Activated CD4-positive, alpha-beta T cell treated with anti-CD3 and anti-CD28 coated beads, Interleukin-2, amount 50 U/mL, for 1 hour (primary cell): ENCODE data around the gene SRC.
"Not testable (repeated sequence)": the region's sequence is repeated elsewhere in the genome, so short reads cannot be mapped to it uniquely, and the experiment has no call there.

Experiments
- DNase-seq: peaks from one replicate; pipeline ENCODE4 v3.0.0-alpha.2; 2020

The SRC gene

GRCh38 chr20:37364927-37365272, 19.0 kb downstream of the SRC start:
- DNase-seq: no peak

- DNase-seq: no peak
These were observed 20.1 kb downstream of the SRC start for GRCh38 chr20:37365760-37366638.

- DNase-seq: no peak
These were observed 20.8 kb downstream of the SRC start for GRCh38 chr20:37366743-37367142.

DNA sequence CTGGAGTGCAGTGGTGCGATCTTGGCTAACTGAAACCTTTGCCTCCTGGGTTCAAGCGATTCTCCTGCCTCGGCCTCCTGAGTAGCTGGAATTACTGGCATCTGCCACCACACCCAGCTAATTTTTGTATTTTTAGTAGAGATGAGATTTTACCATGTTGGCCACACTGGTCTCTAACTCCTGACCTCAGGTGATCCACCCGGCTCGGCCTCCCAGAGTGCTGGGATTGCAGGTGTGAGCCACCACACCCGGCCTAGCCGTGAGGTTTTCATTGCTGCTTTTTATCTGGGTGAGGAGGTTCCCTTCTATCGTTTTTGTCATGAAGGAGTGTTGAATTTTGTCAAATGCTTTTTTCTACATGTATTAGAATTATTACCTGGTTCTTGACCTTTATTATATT, 23.9 kb downstream of the SRC start:
- DNase-seq: no peak

GRCh38 chr20:37371845-37372244, 25.9 kb downstream of the SRC start:
- not testable (repeated sequence) for DNase-seq

- no peak for DNase-seq
These were observed 26.5 kb downstream of the SRC start for GRCh38 chr20:37372441-37372840.

GRCh38 chr20:37373020-37373598, 27.2 kb downstream of the SRC start:
- DNase-seq: no peak

GRCh38 chr20:37375227-37375626, 29.3 kb downstream of the SRC start:
- no peak for DNase-seq

GRCh38 chr20:37376324-37376723, 30.4 kb downstream of the SRC start:
- DNase-seq: no peak

- no peak for DNase-seq
These were observed 30.9 kb downstream of the SRC start for GRCh38 chr20:37376791-37377190.

DNA sequence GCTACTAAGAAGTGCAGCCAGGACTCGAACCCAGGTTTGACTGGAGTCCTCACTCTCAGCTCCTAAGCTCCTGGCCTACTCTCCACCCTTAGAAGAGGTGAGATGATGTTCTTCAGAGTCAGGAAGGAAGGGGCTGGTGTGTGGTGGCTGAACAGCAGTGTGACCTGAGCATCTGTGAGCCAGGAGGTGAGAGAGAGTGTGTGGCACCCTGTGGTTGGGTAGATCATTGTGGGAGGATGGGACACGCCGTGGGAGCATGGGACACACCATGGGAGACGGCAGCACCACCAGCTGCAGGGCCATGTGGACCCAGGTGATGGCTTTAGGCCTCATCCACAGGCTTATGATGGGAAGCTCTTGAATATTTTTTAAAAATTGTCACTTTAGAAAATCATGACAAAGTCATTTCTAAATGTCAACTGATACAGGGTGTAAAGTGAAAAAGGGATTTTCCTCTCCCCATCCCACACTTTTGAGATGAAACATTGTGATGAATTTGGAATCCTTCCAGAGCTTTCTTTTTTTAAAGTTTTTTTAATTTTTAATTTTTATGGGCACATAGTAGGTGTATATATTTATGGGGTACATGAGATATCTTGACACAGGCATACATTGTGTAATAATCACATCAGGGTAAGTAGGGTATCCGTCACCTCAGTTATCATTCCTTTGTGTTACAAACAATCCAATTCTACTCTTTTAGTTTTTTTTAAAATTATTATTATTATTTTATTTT, 31.6 kb downstream of the SRC start:
- DNase-seq: no peak

DNA sequence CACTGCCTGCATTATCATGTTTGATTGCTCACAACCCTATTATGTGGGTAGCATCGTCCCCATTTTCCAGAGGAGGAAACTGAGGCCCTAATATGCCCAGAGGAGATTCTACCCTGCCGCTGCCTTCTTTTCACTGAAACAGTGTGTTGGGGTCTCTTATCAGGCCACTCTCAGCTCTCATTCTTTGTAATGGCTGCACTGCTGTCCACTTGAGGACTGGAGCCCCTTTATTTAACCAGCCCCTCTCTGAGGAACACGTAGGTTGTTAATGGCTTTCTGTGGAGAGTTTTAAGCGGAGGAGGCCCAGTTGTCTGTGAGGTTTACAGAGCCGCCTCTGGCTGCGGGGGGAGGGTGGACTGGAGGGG, 32.5 kb downstream of the SRC start:
- DNase-seq: no peak

DNA sequence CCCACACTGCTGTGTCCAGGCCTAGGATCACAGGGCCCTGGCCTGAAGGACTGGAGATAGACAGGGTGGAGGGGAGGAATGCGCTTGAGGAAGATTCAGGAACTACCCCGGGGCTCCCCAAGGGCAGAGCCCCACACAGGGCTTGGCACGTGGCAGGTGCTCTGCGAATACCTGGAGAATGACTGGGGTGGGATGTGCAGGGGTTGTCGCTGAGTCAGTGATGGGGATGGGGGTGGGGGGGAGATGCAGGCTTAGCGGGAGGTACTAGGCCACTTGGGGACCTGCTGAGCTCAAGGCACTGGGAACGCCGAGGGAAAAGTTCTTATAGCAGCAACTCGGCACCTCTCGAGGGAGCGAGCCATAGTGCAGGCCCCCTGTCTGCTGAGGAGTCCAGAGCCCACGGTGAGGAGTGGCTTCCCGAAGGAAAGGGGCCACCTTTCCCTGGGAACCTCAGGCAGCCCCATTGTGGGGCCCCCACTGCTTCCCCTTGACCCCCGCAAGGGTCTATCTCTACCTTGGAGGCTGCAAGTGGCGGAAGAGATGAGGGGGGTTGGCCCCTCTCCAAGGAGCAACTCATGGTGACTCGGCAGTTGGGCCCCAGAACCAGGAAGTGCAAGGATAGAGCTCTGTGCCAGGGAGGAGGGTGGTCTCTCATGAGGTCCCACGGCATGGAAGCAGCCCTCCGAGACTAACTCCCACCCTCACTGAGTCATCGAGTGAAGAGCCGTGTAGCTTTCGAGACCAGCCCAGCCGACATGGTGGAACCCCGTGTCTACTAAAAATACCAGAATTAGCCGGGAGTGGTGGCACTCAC, 33.1 kb downstream of the SRC start:
- no peak for DNase-seq

- no peak for DNase-seq
These were observed 34.3 kb downstream of the SRC start for GRCh38 chr20:37379967-37380828.

- no peak for DNase-seq
These were observed 35.1 kb downstream of the SRC start for GRCh38 chr20:37380864-37381579.

- DNase-seq: no peak
These were observed 35.9 kb downstream of the SRC start for GRCh38 chr20:37381621-37382471.

DNA sequence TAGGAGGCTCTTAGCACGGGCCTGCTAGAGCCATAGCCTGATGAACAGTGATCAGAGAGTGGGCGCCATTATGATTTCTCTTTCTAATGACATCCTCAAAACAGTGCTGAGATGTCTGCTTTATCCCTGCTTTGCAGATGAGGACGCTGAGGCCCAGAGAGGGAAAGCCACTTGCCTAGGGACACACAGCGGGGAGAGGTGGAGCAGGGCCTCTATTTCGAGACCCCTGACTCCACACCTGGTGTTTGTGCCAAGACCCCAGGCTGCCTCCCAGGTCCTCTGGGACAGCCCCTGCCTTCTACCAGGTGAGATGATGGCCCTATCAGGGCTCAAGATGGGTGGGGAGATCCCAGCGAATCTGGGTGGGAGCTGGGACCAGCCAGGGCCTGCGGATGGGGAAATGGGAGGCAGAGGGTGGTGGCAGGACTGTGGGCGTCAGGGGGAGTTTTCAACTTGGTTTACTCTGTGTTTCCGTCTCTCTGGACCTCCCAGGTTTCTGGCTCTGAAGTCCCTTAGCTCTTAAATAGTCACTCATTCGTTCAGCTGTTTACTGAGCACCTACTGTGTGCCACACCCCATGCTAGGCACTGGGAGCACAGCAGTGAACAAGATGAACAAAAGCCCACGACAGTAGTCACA, 36.7 kb downstream of the SRC start:
- DNase-seq: no peak

GRCh38 chr20:37383229-37383989, 37.5 kb downstream of the SRC start:
- no peak for DNase-seq

DNA sequence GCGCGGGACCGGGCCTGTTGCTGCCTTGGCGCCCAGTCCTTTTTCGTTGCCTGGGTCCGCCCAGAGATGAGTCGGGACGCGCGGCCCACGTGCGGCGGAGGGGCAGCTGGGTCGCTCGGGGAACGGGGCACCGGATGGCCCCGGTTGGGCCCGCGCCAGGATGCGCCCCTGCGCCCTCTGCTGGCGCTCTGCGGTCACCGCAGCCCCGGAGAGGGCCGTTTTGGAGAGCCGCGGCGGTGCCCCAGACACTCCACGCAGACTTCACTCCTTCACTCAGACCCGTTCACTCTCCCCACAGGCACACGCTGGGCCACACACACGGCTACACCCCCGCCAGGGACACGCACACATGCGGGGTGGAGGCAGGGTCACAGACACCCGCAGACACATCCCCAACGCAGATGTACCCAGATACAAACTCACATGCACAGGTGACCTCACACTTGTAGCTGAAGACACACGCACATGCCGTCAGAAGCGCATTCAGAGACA, 38.8 kb downstream of the SRC start:
- peak; percentile 72 for DNase-seq
